Raji (cell line): ENCODE measurements around the gene MYOZ3.

ENCODE experiments used
- POLR2A ChIP-seq: IDR thresholded peaks from 2 replicates; pipeline ENCODE4 v1.6.1; 2011; ENCODE audit warnings: low read depth, low read length, control low read depth; ENCODE audit not compliant: insufficient read depth

Gene MYOZ3

GRCh38 chr5:150661086-150661485 lies at the start of gene MYOZ3:
Gene MYOZ3, plus strand, starts transcription at chr5:150661251. Its CDS starts 1,691 bp downstream, at chr5:150662942.
- no peak for TF ChIP-seq POLR2A

GRCh38 chr5:150612405-150612804 lies 48.6 kb upstream of the MYOZ3 start:
- no peak for TF ChIP-seq POLR2A

GRCh38 chr5:150612905-150613670 lies 48.0 kb upstream of the MYOZ3 start:
- no peak for TF ChIP-seq POLR2A

- TF ChIP-seq POLR2A: no peak
Observed at GRCh38 chr5:150613991-150614660, 46.9 kb upstream of the MYOZ3 start.

- TF ChIP-seq POLR2A: no peak
Observed at GRCh38 chr5:150614661-150615060, 46.4 kb upstream of the MYOZ3 start.

GRCh38 chr5:150615141-150615699 lies 45.8 kb upstream of the MYOZ3 start:
- no peak for TF ChIP-seq POLR2A

- no peak for TF ChIP-seq POLR2A
Observed at GRCh38 chr5:150616024-150616470, 45.0 kb upstream of the MYOZ3 start.

- TF ChIP-seq POLR2A: no peak
Observed at GRCh38 chr5:150616506-150616905, 44.5 kb upstream of the MYOZ3 start.

- TF ChIP-seq POLR2A: no peak
Observed at GRCh38 chr5:150618163-150618562, 42.9 kb upstream of the MYOZ3 start.

GRCh38 chr5:150618588-150619281 lies 42.3 kb upstream of the MYOZ3 start:
- TF ChIP-seq POLR2A: no peak

- TF ChIP-seq POLR2A: no peak
Observed at GRCh38 chr5:150619359-150620230, 41.5 kb upstream of the MYOZ3 start.

GRCh38 chr5:150621301-150621700 lies 39.8 kb upstream of the MYOZ3 start:
- TF ChIP-seq POLR2A: no peak

- no peak for TF ChIP-seq POLR2A
Observed at GRCh38 chr5:150622157-150622556, 38.9 kb upstream of the MYOZ3 start.

GRCh38 chr5:150623152-150623877 lies 37.7 kb upstream of the MYOZ3 start:
- no peak for TF ChIP-seq POLR2A
